Activated CD4-positive, alpha-beta T cell treated with anti-CD3 and anti-CD28 coated beads, Interleukin-2, amount 50 U/mL, for 1 hour (primary cell): ENCODE data around the gene DCLRE1B.

ENCODE experiments used
- DNase-seq: peaks from one replicate; pipeline ENCODE4 v3.0.0-alpha.2; 2020

The DCLRE1B gene

DNA sequence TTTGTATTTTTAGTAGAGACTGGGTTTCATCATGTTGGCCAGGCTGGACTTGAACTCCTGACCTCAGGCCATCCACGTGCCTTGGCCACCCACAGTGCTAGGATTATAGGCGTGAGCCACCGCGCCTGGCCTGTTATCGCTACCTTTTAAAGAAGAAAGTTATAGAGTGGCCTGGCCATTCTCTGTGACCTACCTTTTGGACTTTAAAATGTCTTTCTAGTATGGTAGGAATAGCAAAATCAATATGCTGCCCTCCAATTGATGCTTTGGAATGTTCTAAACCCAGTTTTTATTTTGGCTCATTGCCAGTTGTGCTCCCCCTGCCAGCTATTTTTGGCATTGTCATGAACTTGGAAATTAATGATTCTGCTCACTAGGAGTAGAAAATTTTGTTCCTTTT, 43.9 kb downstream of the DCLRE1B start:
- DNase-seq, result no peak

DNA sequence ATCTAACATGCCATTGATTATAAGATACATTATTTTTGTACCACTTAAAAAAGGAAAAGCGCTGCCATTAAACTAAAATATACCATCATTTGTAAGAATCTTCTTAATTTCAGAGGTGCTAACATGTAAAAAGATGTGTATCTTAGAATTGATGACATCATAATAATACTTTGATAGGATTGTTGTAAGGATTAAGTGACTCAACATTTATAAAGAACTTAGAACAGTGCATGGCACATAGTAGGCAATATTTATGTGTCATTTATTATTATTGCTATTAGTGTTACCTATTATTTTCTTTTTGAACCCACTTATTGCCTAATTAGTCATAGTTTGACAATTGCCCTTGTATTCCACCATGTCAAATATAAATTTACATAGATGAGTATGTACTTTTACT, 45.8 kb downstream of the DCLRE1B start:
- DNase-seq, result no peak

DNA sequence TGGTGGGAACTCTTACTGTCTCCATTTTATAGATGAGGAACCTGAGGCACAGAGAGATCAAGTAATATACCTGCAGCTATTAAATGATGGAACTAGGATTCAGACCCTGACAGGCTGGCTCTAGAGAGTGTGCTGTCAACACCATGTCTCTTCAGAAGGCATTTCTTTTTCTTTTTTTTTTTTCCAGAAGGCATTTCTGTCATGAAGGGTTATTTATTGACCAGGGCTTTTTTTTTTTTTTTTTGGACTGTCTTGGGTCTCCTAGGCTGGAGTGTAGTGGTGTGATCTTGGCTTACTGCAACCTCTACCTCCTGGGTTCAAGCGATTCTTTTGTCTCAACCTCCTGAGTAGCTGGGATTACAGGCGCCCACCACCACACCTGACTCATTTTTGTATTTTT, 46.6 kb downstream of the DCLRE1B start:
- no peak for DNase-seq

DNA sequence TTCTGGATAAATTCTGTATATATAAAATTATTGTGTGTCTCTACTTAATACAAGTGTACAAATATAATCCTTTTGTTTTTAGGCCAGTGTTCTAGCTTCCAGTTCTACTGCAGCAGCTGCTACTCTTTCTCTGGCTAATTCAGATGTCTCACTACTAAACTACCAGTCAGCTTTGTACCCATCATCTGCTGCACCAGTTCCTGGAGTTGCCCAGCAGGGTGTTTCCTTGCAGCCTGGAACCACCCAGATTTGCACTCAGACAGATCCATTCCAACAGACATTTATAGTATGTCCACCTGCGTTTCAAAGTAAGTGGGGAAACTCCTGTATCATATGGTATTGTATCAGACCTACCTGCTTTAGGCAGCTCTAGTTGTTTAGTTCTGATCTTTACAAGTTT, 52.9 kb downstream of the DCLRE1B start:
- no peak for DNase-seq

DNA sequence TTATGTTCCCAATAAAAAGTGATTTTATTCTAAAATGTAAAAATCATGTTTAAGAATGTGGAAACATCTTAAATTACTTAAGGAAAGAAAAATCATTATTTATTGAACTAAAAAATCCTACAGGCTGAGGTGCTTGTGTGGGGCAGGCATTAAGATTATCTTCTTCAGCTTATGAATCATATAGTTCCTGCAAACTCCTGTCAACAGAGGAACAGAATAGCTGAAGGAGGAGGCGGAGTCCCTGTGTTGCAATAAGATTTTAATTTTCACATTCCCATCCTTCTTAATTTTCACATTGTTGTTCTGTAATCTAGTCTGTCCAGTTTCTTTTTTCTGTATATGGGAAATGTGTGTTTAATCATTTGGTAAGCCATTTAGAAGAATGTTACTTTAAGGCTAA, 53.6 kb downstream of the DCLRE1B start:
- DNase-seq, result no peak

DNA sequence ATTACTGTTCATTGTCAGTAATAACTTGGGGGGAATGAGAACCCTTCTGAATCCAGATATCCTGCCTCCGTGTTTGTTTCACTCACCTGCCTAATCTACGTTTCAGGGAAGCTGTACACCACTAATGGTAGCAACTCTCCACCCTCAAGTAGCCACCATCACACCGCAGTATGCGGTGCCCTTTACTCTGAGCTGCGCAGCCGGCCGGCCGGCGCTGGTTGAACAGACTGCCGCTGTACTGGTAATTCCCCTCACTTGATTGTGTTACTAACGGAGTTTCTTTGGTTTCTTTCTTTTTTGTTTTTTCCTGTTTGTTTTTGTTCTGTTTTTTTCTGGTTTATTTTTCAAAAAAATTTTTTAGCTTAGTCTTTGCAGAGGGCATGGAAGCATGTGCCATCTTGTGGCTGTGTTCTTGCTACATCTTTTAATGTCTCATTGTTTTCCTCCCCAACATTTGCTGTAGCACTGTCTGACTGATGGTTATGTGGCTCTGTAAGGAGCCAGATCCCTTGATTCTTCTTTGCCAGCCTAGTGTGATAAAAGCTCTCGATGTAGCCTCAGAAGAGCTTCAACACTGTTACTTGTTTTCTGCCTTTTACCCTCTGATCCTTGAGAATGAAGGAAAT, 58.3 kb downstream of the DCLRE1B start:
- DNase-seq, result no peak
